Testis (tissue), 2 donors: ENCODE results near the gene SMG6.

ENCODE experiments used
- CTCF ChIP-seq, 3 experiments: fragments of 450-650 bp in 2 of 3; fragments of 200-600 bp in 1 of 3; sonication (generic) in 1 of 3; IDR thresholded peaks; one replicate each; pipeline ENCODE4 v1.5.1; 2016 to 2019; ENCODE audit warnings: antibody characterized with exemption in 3 of 3, mild to moderate bottlenecking in 2 of 3, moderate library complexity in 1 of 3
- POLR2A ChIP-seq: fragments of 450-650 bp; IDR thresholded peaks from one replicate; pipeline ENCODE4 v1.6.1; 2017; ENCODE audit warnings: antibody characterized with exemption, mild to moderate bottlenecking, moderate library complexity

GRCh38 chr17:2309338-2310154, 6.0 kb upstream of the SMG6 start:
- TF ChIP-seq CTCF (IDR thresholded peaks at IDR 0.05) (no peak), POLR2A (no peak)
